Effector CD8-positive, alpha-beta T cell (primary cell): ENCODE data around the gene TRIOBP.
"Not testable (repeated sequence)": the region's sequence is repeated elsewhere in the genome, so short reads cannot be mapped to it uniquely, and the experiment has no call there.

Experiments used
- DNase-seq: peaks from one replicate; lab custom pipeline; 2025; lab: John Stamatoyannopoulos, UW

The TRIOBP gene

GRCh38 chr22:37775785-37776638 lies 79.2 kb downstream of the TRIOBP start:
- no peak for DNase-seq

DNA sequence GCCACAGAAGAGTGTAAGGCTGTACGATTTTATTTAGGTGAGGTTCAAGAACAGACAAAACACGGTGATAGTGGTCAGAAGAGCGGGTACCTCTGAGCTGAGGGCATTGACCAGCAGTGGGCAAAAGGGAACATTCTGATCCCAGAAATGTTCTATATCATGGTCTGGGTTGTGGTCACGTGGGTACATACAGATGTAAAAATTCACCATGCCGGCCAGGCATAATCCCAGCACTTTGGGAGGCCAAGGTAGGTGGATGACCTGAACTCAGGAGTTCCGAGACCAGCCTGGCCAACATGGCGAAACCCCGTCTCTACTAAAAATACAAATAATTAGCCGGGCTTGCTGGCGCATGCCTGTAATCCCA lies 79.8 kb downstream of the TRIOBP start:
- DNase-seq = no peak

- no peak for DNase-seq
Measured at GRCh38 chr22:37777122-37777687, 80.4 kb downstream of the TRIOBP start.

- no peak for DNase-seq
Measured at GRCh38 chr22:37778370-37779009, 81.6 kb downstream of the TRIOBP start.

DNA sequence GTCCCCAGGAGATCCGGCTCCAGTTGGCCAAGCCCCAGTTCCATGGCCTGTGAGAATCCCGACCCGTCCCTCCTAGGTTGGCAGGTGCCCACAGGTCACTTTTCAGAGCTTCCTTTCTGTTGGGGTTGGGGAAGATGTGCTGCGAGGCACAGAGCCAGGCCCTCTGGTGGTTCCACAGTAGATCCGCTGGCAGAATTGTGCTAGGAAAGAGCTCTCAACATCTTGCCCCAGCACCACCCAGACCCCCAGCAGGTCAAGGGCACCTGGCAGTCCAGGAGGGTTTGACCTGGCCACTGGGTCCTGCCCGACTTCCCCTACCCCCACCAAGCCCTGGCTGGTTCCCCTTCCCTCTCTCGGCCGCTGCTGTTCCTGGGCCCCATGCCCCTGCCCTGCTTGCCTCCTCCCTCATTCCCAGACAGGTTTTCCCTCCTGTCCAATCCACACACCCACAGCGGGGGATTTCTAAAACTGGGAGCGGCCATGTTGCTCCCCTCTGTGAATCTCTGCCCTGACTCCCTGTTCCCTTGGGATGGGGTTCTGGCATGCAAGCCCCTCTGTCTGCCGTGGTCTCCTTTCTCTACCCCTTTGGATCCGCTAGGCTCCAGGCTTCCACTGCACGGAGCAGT lies 84.7 kb downstream of the TRIOBP start:
- no peak for DNase-seq

GRCh38 chr22:37782340-37783168 lies 85.7 kb downstream of the TRIOBP start:
- DNase-seq = no peak

- no peak for DNase-seq
Measured at GRCh38 chr22:37784829-37785495, 88.1 kb downstream of the TRIOBP start.

GRCh38 chr22:37790234-37790633 lies 93.4 kb downstream of the TRIOBP start:
- no peak for DNase-seq

- no peak for DNase-seq
Measured at GRCh38 chr22:37792494-37792893, 95.6 kb downstream of the TRIOBP start.

- no peak for DNase-seq
Measured at GRCh38 chr22:37794376-37794775, 97.5 kb downstream of the TRIOBP start.

DNA sequence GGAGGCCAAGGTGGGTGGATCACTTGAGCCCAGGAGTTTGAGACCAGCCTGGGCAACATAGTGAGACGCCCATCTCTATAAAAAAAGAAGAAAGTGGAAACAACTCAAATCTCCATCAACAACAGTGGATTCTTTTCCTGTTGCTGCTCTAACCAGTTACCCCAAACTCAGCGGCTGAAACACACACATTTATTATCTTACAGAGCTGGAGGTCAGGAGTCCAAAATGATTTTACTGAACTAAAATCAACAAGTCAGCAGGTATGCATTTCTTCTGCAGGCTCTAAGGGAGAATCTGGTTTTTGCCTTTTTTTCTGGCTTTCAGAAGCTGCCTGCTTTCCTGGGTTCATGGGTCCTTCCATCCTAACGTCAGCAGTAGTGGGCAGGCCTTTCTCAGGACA lies 99.2 kb downstream of the TRIOBP start:
- no peak for DNase-seq

DNA sequence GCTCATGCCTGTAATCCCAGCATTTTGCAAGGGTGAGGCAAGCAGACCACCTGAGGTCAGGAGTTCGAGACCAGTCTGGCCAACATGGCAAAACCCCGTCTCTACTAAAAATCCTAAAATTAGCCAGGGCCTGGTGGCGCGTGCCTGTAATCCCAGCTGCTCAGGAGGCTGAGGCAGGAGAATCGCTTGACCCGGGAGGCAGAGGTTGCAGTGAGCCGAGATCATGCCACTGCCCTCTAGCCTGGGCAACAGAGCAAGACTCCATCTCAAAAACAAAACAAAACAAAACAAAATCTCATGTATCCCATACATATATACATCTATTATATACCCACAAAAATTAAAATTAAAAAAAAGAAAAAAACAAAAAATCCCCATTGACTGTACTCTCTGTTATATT lies 100.4 kb downstream of the TRIOBP start:
- not testable (repeated sequence) for DNase-seq

- DNase-seq = no peak
Measured at GRCh38 chr22:37797874-37798500, 101.1 kb downstream of the TRIOBP start.

- DNase-seq = not testable (repeated sequence)
Measured at GRCh38 chr22:37799979-37800378, 103.1 kb downstream of the TRIOBP start.

DNA sequence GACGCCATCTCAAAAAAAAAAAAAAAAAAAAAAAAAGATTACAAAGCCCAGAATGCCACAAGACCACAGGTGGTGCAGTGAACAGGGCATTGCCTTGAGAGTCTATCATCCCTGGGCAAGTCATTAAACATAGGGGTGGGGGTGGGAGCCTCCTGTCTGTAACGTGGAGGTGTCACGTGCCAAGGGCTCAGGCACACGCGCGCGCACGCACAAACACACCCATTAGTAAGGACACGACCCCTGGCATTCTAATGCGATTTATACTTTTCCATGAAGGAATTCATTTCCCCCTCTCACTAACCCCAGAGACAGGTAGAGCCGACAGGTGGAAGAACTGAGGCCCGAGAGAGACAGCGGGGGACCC lies 105.1 kb downstream of the TRIOBP start:
- no peak for DNase-seq

GRCh38 chr22:37802310-37803194 lies 105.7 kb downstream of the TRIOBP start:
- DNase-seq = no peak

DNA sequence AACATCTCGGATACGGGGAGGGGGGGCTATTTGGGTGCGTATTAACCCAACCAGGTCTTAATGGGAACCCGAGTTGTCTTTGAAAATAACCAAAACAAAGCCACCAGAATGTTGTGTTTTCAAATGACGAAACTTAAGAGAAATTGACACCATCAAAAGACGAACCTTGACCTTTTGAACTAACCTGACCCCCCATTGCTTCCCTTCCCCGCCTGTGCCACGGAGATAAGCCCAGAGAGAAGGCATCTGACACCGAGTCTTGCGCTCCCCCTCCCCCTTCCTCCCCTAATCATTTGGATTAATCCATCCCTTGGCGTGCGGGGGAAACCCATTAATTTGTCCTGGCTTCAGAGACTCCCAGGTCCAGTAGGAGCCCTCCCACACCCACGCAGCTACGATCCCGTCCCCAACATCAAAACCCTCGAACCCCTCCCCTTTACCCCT lies 106.4 kb downstream of the TRIOBP start:
- no peak for DNase-seq

GRCh38 chr22:37803639-37804351 lies 106.9 kb downstream of the TRIOBP start:
- DNase-seq = no peak

GRCh38 chr22:37804352-37804880 lies 107.6 kb downstream of the TRIOBP start:
- no peak for DNase-seq
